A549 treated with CpdA at 1 μM for 4 hours (cell line): Measurements from ENCODE around the gene KRTAP13-2. TPM values are rescaled to one million over a fixed set of nuclear protein-coding genes. Genes with fewer than 3 reads are reported as not detected.

Source experiments
- total RNA-seq: library from RNA; stranded (reverse); fragments of 200-300 nt; extraction: Qiagen RNA extraction; gene quantifications from 5 replicates; pipeline ENCODE4 v1.2.3, GENCODE V29; 2022; ENCODE audit warnings: low read depth

Gene KRTAP13-2
- total RNA-seq, result not detected in 5 replicates

GRCh38 chr21:30372139-30372770 lies at the start of gene KRTAP13-2:
TSS of gene KRTAP13-2 (minus strand) at chr21:30372271. CDS start at chr21:30372213, 58 bp downstream.

GRCh38 chr21:30395731-30396130 lies 23.7 kb upstream of the KRTAP13-2 start, which contains the start of gene KRTAP13-1:
TSS of gene KRTAP13-1 (plus strand) at chr21:30396031. CDS start at chr21:30396087, 56 bp downstream.

GRCh38 chr21:30348506-30348905 lies 23.6 kb downstream of the KRTAP13-2 start, which contains the start of gene KRTAP23-1:
TSS of gene KRTAP23-1 (minus strand) at chr21:30348606. CDS start at chr21:30348606, 0 bp downstream.

GRCh38 chr21:30337276-30337744 lies 34.8 kb downstream of the KRTAP13-2 start, which contains the start of gene KRTAP27-1:
TSS of gene KRTAP27-1 (minus strand) at chr21:30337694. CDS start at chr21:30337668, 26 bp downstream.

Other genes starting within 250 kb of the KRTAP13-2 start
- not detected in 5 replicates for gene CLDN17, start 205.5 kb downstream of the KRTAP13-2 start, total RNA-seq
- not detected in 5 replicates for gene CLDN8, start 156.2 kb downstream of the KRTAP13-2 start, total RNA-seq
- gene KRTAP24-1, start 89.3 kb downstream of the KRTAP13-2 start, total RNA-seq, result not detected in 5 replicates
- gene KRTAP25-1, start 82.8 kb downstream of the KRTAP13-2 start, total RNA-seq, result not detected in 5 replicates
- not detected in 5 replicates for gene KRTAP26-1, start 52.0 kb downstream of the KRTAP13-2 start, total RNA-seq
- not detected in 5 replicates for gene KRTAP27-1, start 34.6 kb downstream of the KRTAP13-2 start, total RNA-seq
- not detected in 5 replicates for gene KRTAP23-1, start 23.7 kb downstream of the KRTAP13-2 start, total RNA-seq
- gene KRTAP13-1, start 23.8 kb upstream of the KRTAP13-2 start, total RNA-seq, result not detected in 5 replicates
- not detected in 5 replicates for gene KRTAP13-3, start 53.7 kb upstream of the KRTAP13-2 start, total RNA-seq
- gene KRTAP13-4, start 57.9 kb upstream of the KRTAP13-2 start, total RNA-seq, result not detected in 5 replicates
- gene KRTAP15-1, start 68.0 kb upstream of the KRTAP13-2 start, total RNA-seq, result not detected in 5 replicates
- gene KRTAP19-1, start 108.1 kb upstream of the KRTAP13-2 start, total RNA-seq, result not detected in 5 replicates
- gene KRTAP19-2, start 115.2 kb upstream of the KRTAP13-2 start, total RNA-seq, result not detected in 5 replicates
- not detected in 5 replicates for gene KRTAP19-3, start 119.7 kb upstream of the KRTAP13-2 start, total RNA-seq
- not detected in 5 replicates for gene KRTAP19-4, start 124.9 kb upstream of the KRTAP13-2 start, total RNA-seq
- not detected in 5 replicates for gene KRTAP19-5, start 129.9 kb upstream of the KRTAP13-2 start, total RNA-seq
- gene KRTAP19-6, start 169.6 kb upstream of the KRTAP13-2 start, total RNA-seq, result not detected in 5 replicates
- gene KRTAP19-7, start 189.0 kb upstream of the KRTAP13-2 start, total RNA-seq, result not detected in 5 replicates
- gene KRTAP22-2, start 218.1 kb upstream of the KRTAP13-2 start, total RNA-seq, result not detected in 5 replicates
- gene KRTAP6-3, start 220.2 kb upstream of the KRTAP13-2 start, total RNA-seq, result not detected in 5 replicates
- not detected in 5 replicates for gene KRTAP6-2, start 226.6 kb upstream of the KRTAP13-2 start, total RNA-seq
- gene KRTAP22-1, start 228.8 kb upstream of the KRTAP13-2 start, total RNA-seq, result not detected in 5 replicates
- gene KRTAP6-1, start 241.7 kb upstream of the KRTAP13-2 start, total RNA-seq, result not detected in 5 replicates
- not detected in 5 replicates for gene KRTAP20-1, start 244.2 kb upstream of the KRTAP13-2 start, total RNA-seq
- gene KRTAP20-4, start 248.4 kb upstream of the KRTAP13-2 start, total RNA-seq, result not detected in 5 replicates